A549 (cell line): Measurements from ENCODE around the gene SLC18A3. TPM values are rescaled to one million over a fixed set of nuclear protein-coding genes. Genes with fewer than 3 reads are reported as not detected.

Experiments
- ATAC-seq, 2 experiments: fragments of 200-7000 bp in 1 of 2; fragments of >200 bp in 1 of 2; cut with Nextera tagmentation in 1 of 2; cut with Tn5 transposase in 1 of 2; 3 replicates each; pipeline versions ENCODE4 v1.8.0 to v1.9.1; 2018 to 2020; ENCODE audit warnings: mild to moderate bottlenecking in 1 of 2, moderate library complexity in 1 of 2
- CTCF ChIA-PET: fragments of 300-600 bp; sonication (Branson Sonifier 250); formaldehyde crosslinking; extraction: SDS; loops from one replicate; lab custom pipeline; 2021; ENCODE audit warnings: antibody characterized with exemption, inconsistent platforms; lab: Yijun Ruan, JAX
- POLR2A ChIA-PET: fragments of 350-600 bp; formaldehyde crosslinking; extraction: SDS; loops from one replicate; lab custom pipeline; 2021; ENCODE audit warnings: antibody characterized with exemption, inconsistent platforms; lab: Yijun Ruan, JAX
- DNase-seq, 2 experiments: peaks; one replicate each; pipeline versions ENCODE4 v3.0.0 to v3.0.0-alpha.2; 2011 to 2016; ENCODE audit warnings: low read depth in 1 of 2, low spot score in 1 of 2
- FAIRE-seq: peaks from 2 replicates; lab custom pipeline; 2011; peaks lifted over from hg19 to GRCh38; lab: Jason Lieb, UNC
- H3K27ac ChIP-seq, 2 experiments: fragments of >200 bp; sonication (Bioruptor Twin); formaldehyde crosslinking; 3 replicates each; pipeline ENCODE4 v1.5.1; 2016 to 2017
- H3K4me1 ChIP-seq: fragments of >200 bp; sonication (Bioruptor Twin); formaldehyde crosslinking; 3 replicates; pipeline ENCODE4 v1.6.1; 2016
- H3K4me2 ChIP-seq: fragments of >200 bp; sonication (Bioruptor Twin); formaldehyde crosslinking; 3 replicates; pipeline ENCODE4 v1.6.1; 2016
- H3K4me3 ChIP-seq: fragments of >200 bp; sonication (Bioruptor Twin); formaldehyde crosslinking; 3 replicates; pipeline ENCODE4 v1.5.1; 2016
- H3K9me3 ChIP-seq: fragments of >200 bp; sonication (Bioruptor Twin); formaldehyde crosslinking; 3 replicates; pipeline ENCODE4 v1.6.1; 2016
- CBX2 ChIP-seq: fragments of 200-600 bp; sonication (generic); IDR thresholded peaks from 2 replicates; pipeline ENCODE4 v1.6.1; 2016; ENCODE audit warnings: low read depth, mild to moderate bottlenecking, borderline replicate concordance
- CEBPB ChIP-seq, 2 experiments: fragments of >200 bp in 1 of 2; sonication (Bioruptor Twin) in 1 of 2; formaldehyde crosslinking in 1 of 2; IDR thresholded peaks; 2 replicates each; pipeline ENCODE4 v1.6.1; 2012 to 2016
- HDAC2 ChIP-seq: fragments of 200-600 bp; sonication (generic); IDR thresholded peaks from 2 replicates; pipeline ENCODE4 v1.6.1; 2016
- HEYL ChIP-seq: fragments of 250-450 bp; sonication (Bioruptor Pico); IDR thresholded peaks from 2 replicates; pipeline ENCODE4 v1.8.0; 2021; ENCODE audit warnings: mild to moderate bottlenecking, moderate library complexity
- HOXA7 ChIP-seq: fragments of 250-450 bp; sonication (Bioruptor Pico); IDR thresholded peaks from 2 replicates; pipeline ENCODE4 v1.5.0; 2020; ENCODE audit warnings: mild to moderate bottlenecking, moderate library complexity
- HOXB13 ChIP-seq: fragments of 250-450 bp; sonication (Bioruptor Pico); IDR thresholded peaks from 2 replicates; pipeline ENCODE4 v1.5.0; 2020; ENCODE audit warnings: low read depth, mild to moderate bottlenecking, moderate library complexity
- KDM5A ChIP-seq: fragments of 200-600 bp; sonication (generic); IDR thresholded peaks from 2 replicates; pipeline ENCODE4 v1.6.1; 2016; ENCODE audit warnings: antibody characterized with exemption, mild to moderate bottlenecking
- NFE2L2 ChIP-seq: fragments of 150-350 bp; conservative IDR thresholded peaks from 2 replicates; pipeline ENCODE4 v1.6.1; 2014; ENCODE audit warnings: low read length
- NPAS2 ChIP-seq: fragments of 250-450 bp; sonication (Bioruptor Pico); IDR thresholded peaks from 2 replicates; pipeline ENCODE4 v1.8.0; 2022; ENCODE audit warnings: mild to moderate bottlenecking, moderate library complexity, borderline replicate concordance
- POLR2AphosphoS2 ChIP-seq: conservative IDR thresholded peaks from 2 replicates; pipeline ENCODE4 v1.6.1; 2012; ENCODE audit warnings: low read length, improper control_type of control experiment, inconsistent platforms
- RAD21 ChIP-seq, 2 experiments: fragments of >200 bp in 1 of 2; sonication (Bioruptor Twin) in 1 of 2; formaldehyde crosslinking in 1 of 2; IDR thresholded peaks in 1 of 2; conservative IDR thresholded peaks in 1 of 2; 2 replicates in 1 of 2; 3 replicates in 1 of 2; pipeline ENCODE4 v1.6.1; 2012 to 2018; ENCODE audit warnings: inconsistent platforms in 1 of 2
- RARB ChIP-seq: fragments of 250-450 bp; sonication (Bioruptor Pico); IDR thresholded peaks from 2 replicates; pipeline ENCODE4 v1.8.0; 2021; ENCODE audit warnings: mild to moderate bottlenecking, moderate library complexity
- RCOR1 ChIP-seq: fragments of 150-350 bp; IDR thresholded peaks from 2 replicates; pipeline ENCODE4 v1.6.1; 2014; ENCODE audit warnings: antibody characterized with exemption, low read length, low read depth
- RNF2 ChIP-seq: fragments of 200-600 bp; sonication (generic); IDR thresholded peaks from 2 replicates; pipeline ENCODE4 v1.6.1; 2016; ENCODE audit warnings: low read depth, mild to moderate bottlenecking, antibody characterized with exemption, moderate library complexity, borderline replicate concordance
- TFCP2L1 ChIP-seq: fragments of 250-450 bp; sonication (Bioruptor Pico); IDR thresholded peaks from 2 replicates; pipeline ENCODE4 v1.5.0; 2021; ENCODE audit warnings: mild to moderate bottlenecking
- ZNF302 ChIP-seq: fragments of 250-450 bp; sonication (Bioruptor Pico); IDR thresholded peaks from 2 replicates; pipeline ENCODE4 v1.9.0; 2021; ENCODE audit warnings: inconsistent platforms, mild to moderate bottlenecking, moderate library complexity
- WGBS: methylation state at CpG from one replicate; pipeline ENCODE4 v1.1.6; 2017; ENCODE audit errors: missing lambda C conversion rate; 5-methylcytosine and 5-hydroxymethylcytosine counted together
- polyA plus RNA-seq, 4 experiments: library from polyadenylated mRNA; depleted of rRNA in 3 of 4; stranded (reverse); fragments of >200 nt; fragmentation: RNase III in 1 of 4; extraction: RNeasy Plus Mini Kit Qiagen cat#74134 plus additional on column Dnase treatment in 1 of 4; gene quantifications; 2 replicates in 3 of 4; 3 replicates in 1 of 4; pipeline ENCODE4 v1.2.3, GENCODE V29; 2011 to 2017
- TF ChIP-seq, protein P1 (sequence below): IDR thresholded peaks from 2 replicates; pipeline ENCODE4 v1.6.1; 2012
- TF ChIP-seq, protein P2 (sequence below): fragments of >200 bp; sonication (Bioruptor Twin); formaldehyde crosslinking; IDR thresholded peaks from 3 replicates; pipeline ENCODE4 v1.6.1; 2016
- TF ChIP-seq, protein P3 (sequence below): IDR thresholded peaks from 2 replicates; pipeline ENCODE4 v1.6.1; 2012
- TF ChIP-seq, protein P4 (sequence below): fragments of 450-650 bp; IDR thresholded peaks from 2 replicates; pipeline ENCODE4 v1.6.1; 2014; ENCODE audit warnings: antibody characterized with exemption
- TF ChIP-seq, protein P5 (sequence below): fragments of 250-450 bp; sonication (Bioruptor Pico); IDR thresholded peaks from 2 replicates; pipeline ENCODE4 v1.5.0; 2020; ENCODE audit warnings: low read depth, mild to moderate bottlenecking, moderate library complexity
- TF ChIP-seq, protein P6 (sequence below): IDR thresholded peaks from 2 replicates; pipeline ENCODE4 v1.6.1; 2012; ENCODE audit warnings: low read depth, borderline replicate concordance

Gene SLC18A3
- polyA plus RNA-seq, 2 of the 4 experiments (the other 2 are of a cell fraction): not detected

DNA sequence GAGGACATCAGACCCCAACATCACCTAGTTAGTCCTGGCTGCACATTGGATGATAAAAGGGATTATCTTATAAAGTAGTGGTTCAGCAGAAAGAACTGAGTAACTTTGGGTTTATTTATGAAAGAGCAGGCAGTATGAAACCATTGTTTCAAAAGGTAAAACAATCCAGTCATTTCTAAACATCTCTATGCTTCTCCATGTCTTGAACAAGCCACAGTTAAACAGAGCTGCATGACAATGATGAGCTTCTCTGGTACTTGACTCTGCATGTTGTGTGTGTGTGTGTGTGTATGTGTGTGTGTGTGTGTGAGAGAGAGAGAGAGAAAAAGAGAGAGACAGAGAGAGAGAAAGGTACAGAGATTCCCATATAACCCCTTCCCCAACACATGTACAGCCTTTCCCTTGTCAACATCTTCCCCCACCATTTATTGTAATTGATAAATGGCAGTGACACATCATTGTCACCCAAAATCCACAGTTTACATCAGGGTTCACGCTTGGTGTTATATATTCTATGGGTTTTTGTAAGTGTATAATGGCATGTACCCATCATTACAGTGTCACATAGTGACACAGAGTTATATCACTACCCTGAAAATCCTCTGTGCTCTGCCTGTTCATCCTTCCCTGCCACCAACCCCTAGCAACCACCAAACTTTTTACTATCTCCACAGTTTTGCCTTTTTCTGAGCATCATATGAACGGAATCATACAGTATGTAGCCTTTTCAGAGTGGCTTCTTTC lies 32.8 kb upstream of the SLC18A3 start:
- Histone ChIP-seq H3K4me2 (no peak overlapping the region), H3K4me3 (no peak overlapping the region), H3K27ac (no peak overlapping the region), H3K4me1 (no peaks in the 10 kb centered on the region), H3K9me3 (no peaks in the 10 kb centered on the region)
- WGBS: 23% methylated on average over 2 of the region's 2 CpGs
- ATAC-seq: no peak
- POLR2A ChIA-PET: no interaction called here
- DNase-seq: no peak
- no peak for FAIRE-seq
- TF ChIP-seq RCOR1: no peak
- TF ChIP-seq CBX2: no peak
- no peak for TF ChIP-seq HDAC2
- TF ChIP-seq, protein P1, sequence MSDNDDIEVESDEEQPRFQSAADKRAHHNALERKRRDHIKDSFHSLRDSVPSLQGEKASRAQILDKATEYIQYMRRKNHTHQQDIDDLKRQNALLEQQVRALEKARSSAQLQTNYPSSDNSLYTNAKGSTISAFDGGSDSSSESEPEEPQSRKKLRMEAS: no peak
- no peak for TF ChIP-seq NPAS2
- TF ChIP-seq HOXA7: no peak
- TF ChIP-seq HEYL (CRISPR knock-in tag): no peak
- no peak for TF ChIP-seq RNF2
- TF ChIP-seq POLR2AphosphoS2: no peak
- CTCF ChIA-PET: interaction anchor here (1.0 kb wide), 1 partner anchor 16 kb away, joined by 3 read pairs; no protein-coding TSS in a partner anchor

DNA sequence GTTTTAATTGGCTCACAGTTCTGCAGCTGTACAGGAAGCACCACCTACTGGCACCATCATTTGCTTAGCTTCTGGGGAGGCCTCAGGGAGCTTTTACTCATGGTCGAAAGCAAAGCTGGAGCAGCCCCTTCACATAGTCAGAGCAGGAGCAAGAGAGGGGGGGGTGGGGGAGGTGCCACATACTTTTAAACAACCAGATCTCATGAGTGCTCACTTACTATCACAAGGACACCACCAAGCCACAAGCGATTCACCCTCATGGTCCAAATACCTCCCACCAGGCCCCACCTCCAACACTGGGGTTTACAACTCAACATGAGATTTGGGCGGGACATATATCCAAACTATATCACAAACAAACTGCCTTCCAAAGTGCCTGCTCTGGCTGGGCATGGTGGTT lies 31.7 kb upstream of the SLC18A3 start:
- POLR2A ChIA-PET: no interaction called here

More for the DNA sequence above, 31.7 kb upstream of the SLC18A3 start:
- FAIRE-seq: no peak
- Histone ChIP-seq H3K4me1 (no peaks in the 10 kb centered on the region), H3K27ac (no peak overlapping the region), H3K4me3 (no peak overlapping the region), H3K9me3 (no peaks in the 10 kb centered on the region), H3K4me2 (no peak overlapping the region)
- ATAC-seq: no peak
- 62% methylated on average over 3 of the region's 3 CpGs for WGBS
- TF ChIP-seq, protein P2, sequence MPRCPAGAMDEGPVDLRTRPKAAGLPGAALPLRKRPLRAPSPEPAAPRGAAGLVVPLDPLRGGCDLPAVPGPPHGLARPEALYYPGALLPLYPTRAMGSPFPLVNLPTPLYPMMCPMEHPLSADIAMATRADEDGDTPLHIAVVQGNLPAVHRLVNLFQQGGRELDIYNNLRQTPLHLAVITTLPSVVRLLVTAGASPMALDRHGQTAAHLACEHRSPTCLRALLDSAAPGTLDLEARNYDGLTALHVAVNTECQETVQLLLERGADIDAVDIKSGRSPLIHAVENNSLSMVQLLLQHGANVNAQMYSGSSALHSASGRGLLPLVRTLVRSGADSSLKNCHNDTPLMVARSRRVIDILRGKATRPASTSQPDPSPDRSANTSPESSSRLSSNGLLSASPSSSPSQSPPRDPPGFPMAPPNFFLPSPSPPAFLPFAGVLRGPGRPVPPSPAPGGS: no peak
- TF ChIP-seq HEYL (CRISPR knock-in tag) (no peak), RAD21 (conservative IDR thresholded peaks at IDR 0.05 in 1 of 2, IDR thresholded peaks at IDR 0.05 in 1 of 2) (no peak), KDM5A (no peak), HDAC2 (no peak), NFE2L2 (no peak), ZNF302 (CRISPR knock-in tag) (no peak), HOXB13 (CRISPR knock-in tag) (no peak), TFCP2L1 (CRISPR knock-in tag) (no peak), CEBPB (IDR thresholded peaks at IDR 0.05) (no peak), RARB (no peak)
- TF ChIP-seq, protein P3, sequence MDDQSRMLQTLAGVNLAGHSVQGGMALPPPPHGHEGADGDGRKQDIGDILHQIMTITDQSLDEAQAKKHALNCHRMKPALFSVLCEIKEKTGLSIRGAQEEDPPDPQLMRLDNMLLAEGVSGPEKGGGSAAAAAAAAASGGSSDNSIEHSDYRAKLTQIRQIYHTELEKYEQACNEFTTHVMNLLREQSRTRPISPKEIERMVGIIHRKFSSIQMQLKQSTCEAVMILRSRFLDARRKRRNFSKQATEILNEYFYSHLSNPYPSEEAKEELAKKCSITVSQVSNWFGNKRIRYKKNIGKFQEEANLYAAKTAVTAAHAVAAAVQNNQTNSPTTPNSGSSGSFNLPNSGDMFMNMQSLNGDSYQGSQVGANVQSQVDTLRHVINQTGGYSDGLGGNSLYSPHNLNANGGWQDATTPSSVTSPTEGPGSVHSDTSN: no peak
- TF ChIP-seq, protein P4, sequence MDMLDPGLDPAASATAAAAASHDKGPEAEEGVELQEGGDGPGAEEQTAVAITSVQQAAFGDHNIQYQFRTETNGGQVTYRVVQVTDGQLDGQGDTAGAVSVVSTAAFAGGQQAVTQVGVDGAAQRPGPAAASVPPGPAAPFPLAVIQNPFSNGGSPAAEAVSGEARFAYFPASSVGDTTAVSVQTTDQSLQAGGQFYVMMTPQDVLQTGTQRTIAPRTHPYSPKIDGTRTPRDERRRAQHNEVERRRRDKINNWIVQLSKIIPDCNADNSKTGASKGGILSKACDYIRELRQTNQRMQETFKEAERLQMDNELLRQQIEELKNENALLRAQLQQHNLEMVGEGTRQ: no peak
- TF ChIP-seq, protein P5, sequence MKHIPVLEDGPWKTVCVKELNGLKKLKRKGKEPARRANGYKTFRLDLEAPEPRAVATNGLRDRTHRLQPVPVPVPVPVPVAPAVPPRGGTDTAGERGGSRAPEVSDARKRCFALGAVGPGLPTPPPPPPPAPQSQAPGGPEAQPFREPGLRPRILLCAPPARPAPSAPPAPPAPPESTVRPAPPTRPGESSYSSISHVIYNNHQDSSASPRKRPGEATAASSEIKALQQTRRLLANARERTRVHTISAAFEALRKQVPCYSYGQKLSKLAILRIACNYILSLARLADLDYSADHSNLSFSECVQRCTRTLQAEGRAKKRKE (CRISPR knock-in tag): no peak
- TF ChIP-seq, protein P6, sequence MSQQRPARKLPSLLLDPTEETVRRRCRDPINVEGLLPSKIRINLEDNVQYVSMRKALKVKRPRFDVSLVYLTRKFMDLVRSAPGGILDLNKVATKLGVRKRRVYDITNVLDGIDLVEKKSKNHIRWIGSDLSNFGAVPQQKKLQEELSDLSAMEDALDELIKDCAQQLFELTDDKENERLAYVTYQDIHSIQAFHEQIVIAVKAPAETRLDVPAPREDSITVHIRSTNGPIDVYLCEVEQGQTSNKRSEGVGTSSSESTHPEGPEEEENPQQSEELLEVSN: no peak
- DNase-seq: no peak
- CTCF ChIA-PET: interaction anchor here (0.6 to 1.0 kb wide), 3 partner anchors 15 to 1008 kb away, joined by 3 read pairs; no protein-coding TSS in a partner anchor
